GM18508 (cell line): ENCODE data around the gene BARHL1.

Source experiments
- ATAC-seq: cut with Tn5 transposase; IDR thresholded peaks from one replicate; pipeline ENCODE4 v1.9.1; 2021; ENCODE audit warnings: moderate number of reproducible peaks; ENCODE audit not compliant: insufficient read depth, unreplicated experiment

The BARHL1 gene

DNA sequence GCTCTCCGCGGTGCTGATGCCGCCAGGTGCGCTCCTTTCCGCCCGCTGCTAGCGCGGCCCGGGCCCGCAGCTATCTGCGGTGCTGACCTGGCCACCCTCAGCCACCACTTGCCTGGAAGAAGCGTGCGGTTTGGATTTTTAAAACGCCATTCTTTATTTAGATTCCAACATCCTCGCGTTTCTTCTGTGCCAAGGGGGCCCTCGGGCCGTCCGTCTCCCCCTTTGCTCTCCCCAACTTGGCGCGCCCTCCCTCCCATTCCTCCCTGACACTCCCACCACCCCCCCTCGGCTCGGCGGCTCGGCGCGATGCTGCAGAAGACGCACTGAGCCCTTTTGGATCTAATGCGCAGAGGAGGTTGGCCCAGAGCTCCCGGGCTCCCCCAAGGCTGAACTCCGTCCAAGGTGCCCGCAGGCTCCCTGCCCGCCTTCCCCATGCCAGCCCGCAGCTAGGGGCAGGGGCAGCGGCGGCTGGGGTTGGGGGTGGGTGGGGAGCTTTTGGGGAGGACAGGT lies at the start of gene BARHL1:
BARHL1 (plus strand) TSS at position 331 of the 510 bp plus-strand sequence. CDS start 192 bp downstream, outside the sequence.
- no peak for ATAC-seq

DNA sequence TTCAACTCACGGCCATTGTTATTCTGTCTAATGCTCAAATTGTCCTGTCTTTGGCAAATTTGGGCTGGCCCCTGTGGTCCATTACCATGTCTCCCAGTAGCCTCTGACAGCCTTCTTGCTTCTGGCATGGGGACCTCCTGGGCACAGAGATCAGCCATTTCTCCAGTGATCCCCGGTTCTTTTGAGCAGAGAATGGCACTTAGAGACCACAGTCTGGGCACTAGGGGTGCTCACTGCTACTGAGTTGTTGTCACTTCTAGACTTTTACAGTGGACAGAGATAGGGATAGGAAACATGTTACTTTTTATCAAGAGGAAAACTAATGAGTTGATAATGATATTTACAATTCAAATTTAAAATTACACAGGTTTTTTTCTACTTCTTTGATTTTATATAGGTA lies 47.6 kb upstream of the BARHL1 start:
- ATAC-seq: no peak

DNA sequence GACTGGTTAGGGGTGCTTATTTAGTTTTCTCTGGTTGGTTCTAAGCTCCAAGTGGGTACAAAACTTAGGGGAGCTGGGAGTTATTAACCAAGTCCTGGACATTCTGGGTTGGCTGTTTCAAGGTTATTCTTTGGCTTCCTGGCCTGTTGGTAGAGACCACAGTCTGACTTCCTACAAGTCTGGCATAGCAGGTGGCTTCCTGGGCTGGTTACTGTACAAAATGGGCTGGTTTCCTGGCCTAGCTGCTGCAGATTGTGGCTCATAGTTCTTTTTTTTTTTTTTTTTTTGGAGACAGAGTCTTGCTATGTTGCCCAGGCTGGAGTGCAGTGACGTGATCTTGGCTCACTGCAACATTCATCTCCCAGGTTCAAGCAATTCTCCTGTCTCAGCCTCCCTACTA lies 46.3 kb upstream of the BARHL1 start:
- no peak for ATAC-seq

DNA sequence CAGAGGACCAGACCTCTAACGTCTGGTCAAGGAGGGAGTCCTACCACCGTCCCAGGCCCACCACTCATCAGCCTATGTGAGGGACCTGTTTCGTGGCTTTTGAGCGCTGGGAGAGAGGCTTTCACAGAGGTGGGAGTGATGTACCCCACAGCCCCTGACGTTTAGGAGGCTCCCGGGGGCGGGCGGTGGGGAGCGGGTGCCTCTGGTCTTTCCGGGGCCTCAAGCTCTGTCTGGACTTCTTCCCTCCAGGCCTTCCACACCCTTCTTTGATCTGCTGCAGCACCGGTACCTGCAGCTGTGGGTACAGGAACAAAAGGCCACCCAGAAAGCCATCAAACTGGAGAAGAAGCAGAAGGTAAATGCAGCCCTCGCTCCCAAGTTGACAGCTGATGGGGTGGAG lies 45.1 kb upstream of the BARHL1 start:
- no peak for ATAC-seq

DNA sequence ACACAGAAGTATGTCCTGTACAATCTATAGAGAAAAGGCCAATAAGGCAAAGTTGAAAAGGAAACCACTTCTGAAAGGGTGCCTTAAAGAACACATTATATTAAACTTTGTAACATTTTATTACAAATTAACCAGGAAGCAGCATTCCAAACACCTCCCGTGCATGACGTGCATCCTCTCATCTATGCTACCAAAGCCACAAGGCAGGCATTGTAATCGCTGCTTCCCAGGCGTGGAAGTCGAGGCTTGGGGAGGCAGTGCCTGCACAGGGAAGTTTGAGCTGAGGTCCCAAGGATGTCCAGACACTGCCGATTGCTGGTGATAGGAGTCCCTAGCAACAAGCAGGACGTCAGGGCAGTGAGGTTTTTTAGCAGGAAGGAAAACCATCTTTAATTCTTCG lies 44.3 kb upstream of the BARHL1 start:
- no peak for ATAC-seq

DNA sequence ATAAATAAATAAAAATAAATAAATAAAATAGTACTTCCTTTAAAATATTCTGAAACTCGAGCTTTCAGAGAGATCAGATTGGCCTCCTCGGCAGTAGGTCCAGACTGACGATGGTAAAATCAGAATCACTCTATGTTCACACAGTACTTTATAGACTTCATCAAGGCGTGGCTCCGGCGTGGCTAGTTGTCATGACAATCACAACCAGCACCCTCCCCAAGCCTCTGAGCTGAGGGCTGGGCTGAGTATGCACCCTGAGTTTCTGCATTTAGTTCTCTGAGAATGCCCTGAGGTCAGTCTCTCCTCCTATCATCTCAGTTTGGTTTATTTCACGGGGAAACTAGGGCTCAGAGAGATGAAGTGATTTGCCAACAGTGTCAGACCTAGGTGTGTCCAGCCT lies 43.3 kb upstream of the BARHL1 start:
- no peak for ATAC-seq

DNA sequence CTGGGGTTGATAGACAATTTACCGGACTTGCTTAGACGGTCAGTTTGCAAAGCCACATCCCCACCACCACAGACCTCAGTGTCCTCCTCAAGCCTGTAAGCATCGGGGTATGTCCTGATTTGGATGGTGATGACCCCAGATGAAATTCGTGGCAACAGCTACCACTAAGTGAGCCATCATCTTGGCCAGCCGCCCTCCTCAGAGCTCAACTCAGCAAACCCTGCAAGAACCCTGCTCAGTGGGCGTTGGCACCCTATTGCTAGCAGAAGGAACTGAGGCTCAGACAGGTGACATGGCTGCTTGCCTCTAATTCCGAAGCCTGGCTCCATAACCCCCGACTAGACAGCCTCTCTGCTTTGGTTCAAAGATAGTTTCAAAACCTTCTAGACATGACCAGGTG lies 41.4 kb upstream of the BARHL1 start:
- ATAC-seq: no peak

DNA sequence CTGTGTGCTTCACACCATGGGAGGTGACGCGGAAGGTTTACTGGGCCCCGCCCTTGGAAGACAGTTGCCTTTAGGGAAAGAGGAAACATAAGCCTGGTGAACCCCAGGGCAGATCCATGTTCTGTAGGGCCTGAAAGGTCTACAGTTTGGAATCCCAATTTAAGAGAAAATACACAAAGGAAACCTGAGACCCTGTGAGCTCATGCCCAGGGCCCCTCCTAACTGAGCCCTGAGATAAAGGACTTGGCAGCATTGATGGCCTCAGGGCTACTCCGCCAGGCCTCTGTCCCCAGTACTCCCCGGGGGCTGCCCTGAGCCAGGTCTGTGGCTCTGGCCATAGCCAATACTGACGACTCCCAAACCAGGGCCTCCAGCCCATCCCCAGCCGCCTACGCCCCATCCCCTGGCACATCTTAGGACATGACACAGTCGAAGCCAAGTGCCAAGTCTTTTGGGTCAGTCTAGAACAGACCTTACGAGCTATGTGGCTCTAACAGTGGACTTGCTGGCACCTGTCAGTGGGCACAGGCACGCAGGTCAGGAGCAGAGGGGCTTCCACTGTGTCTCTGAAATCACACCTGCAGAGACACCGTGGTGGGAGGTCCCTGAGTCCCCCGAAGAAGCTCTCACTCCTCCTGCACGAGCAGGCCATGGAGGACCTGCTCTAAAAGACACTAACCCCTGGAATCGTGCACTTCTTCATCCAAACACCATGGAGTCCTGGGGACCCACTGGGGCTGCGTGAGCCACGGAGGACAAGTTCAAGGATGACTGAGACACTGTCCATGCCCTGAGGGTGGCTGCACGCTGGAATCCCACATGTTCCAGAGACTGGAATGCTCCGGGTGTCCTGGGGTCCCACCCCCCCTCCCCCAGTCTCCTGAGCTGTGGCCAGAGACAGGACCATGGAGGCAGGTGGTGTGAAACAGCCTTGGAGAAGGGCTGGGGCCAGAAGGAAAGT lies 40.3 kb upstream of the BARHL1 start:
- no peak for ATAC-seq

DNA sequence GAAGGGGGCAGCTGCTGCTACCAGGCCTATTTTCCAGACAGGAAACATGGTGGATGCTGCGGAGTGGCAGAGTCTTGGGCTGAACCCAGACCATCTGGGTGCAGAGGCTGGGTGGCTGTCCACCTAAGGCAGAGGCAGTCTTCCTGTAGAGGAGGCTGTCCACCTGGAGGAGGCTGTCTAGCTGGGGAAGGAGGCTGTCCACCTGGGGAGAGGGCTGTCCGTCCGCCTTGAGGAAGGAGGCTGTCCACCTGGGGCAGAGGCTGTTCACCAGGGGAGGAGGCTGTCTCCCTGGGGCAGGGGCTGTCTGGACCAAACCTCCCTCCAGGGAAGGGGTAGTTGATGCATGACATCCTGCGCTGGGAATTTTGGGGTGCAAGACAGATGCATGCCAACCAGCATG lies 39.2 kb upstream of the BARHL1 start:
- ATAC-seq: no peak

DNA sequence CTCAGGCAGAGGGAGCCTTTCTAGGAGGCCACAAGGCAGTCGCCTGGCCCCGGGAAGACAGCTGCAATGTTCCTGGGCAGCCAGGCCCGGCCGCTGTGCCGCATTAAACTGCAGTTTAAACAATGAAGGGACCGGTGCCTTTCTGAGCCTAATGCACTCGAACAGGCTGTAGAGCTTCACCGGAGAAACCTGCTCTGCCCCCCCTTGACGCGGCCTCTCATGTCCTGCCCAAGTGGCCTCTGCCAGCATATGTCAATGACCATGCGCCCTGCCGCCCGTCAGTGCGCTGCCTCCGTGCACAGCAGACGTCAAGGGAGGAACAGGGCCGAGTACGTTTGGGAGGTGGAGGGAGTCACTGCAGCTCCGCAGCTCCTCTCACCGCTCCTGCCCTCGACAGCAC lies 38.4 kb upstream of the BARHL1 start:
- ATAC-seq: no peak

DNA sequence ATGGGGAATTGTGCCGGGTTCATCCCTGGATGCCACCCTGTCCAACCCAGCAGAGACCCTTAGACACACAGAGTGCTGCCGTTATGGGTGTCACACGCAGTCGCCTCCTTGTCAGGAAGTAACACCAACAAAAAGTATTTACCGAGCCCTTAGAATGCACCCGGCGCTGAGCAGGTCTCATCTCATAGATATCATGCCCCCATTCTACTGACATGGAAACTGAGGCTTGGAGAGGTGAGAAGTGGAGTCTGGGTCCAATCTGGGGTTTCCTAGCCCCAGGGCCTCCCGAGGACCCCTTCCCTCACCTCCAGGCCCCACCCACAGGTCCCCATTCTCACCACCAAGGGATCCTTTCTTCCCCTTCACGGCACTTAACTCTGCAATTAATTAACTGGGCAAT lies 36.8 kb upstream of the BARHL1 start:
- no peak for ATAC-seq

DNA sequence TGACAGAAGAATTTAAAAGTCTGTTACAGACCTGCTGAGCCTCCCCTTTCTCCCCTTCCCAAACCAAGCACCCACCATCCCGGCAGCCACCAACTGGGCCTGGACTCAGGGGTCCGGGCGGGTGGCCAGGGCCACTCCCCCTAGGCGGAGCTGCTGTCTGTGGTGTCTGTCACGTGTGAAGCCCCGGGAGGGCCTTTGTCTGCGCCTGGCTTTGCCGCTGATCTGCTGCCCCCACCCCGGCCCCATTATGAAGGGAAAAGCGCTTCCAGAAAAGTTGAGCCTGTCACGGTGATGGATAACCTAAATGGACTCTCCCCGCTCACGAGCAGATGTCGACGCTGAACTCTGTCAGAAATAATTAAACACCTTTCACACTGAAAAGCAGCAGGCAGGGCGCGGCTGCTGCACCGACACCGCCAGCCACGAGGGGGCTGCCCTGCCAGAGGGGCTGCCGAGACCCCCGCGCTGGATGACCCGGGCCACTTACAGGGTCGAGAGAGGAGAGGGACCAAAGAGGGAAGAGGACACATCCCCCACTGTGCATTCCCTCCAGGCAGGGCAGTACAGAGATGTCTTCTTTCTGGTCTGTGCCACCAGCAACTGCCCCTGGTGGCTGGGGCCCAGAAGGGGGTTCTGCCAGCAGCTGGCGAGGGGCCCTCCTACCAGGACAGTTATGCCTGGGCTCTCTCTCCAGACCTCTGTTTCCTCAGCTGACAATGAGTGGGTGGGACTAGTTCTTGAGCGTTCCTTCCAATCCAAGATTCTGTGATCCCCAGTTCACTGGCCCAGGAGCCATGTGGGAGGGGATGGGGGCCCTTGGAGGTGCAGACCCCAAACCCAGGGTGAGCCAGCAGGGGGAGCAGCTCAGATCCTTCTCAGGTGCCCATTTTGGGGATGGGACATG lies 36.0 kb upstream of the BARHL1 start:
- ATAC-seq: no peak

DNA sequence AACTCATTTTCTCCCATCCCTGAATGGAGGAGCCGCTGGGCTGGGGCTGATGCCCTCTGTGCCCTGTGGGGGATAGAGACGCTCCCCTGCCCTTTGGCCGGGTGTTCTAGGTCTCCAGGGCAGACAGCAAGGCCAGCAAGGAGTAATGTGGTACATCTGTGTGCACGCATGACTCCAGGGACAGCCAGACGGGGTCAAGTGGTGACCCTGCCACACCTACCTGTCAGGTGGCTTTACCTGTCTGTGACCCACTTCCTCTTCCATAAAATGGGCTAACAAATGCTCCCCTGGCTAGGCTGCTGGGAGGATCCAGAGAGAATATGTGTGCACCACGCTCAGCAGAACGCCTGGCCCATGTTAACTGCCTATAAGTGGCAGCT lies 35.4 kb upstream of the BARHL1 start:
- ATAC-seq: no peak

DNA sequence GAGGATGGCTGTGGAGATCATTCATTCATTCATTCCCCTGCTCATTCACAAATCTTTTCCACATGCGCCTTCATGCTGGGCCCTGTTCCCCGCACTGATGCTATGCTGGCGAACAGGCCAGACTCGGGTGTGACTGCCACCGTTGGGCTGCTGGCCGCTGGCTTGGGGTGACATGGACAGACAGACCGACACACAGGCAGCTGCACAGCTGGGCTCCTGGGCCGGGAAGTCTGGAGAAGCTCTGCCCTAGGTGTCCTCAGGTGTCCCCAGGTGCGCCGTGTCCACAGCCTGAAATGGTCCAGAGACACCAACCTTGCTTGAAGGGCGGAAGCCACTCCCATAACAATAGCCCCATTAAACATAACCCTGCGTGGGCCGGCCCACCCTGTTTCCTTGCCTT lies 35.0 kb upstream of the BARHL1 start:
- no peak for ATAC-seq

DNA sequence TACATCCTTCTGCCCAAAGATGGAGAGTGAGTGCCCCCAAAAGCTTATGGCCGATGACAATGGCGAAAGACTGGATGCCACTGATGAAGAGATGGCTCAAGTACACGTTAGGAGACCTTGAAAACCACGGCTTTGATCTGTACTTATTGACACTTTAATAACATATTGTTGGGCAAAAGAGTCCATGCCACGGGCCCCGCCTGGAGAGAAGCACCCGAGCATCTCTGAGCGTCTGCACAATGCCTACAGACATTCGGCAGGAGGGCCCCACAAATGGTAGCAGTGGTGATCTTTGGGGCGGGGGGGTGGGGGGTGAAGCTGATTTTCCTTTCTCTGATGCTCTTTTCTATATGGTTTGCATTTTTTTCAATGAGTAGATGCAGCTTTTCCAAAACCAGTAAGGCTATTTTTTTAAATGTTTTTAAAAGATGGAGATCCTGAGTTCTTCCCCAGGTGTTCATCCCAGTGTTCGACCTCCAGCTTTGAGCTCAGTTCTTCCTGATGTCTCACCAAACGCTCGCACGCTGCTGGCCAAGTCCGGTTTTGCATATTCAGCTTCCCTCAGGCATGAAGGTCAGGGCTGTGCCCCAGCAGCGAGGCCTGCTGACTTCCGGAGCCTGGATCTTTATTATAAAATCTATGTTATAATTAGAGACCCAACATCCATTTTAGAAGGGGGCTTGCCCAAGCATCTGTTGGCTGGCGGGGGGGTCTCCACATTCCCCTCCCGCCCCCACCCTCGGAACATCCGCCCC lies 34.3 kb upstream of the BARHL1 start:
- ATAC-seq: no peak

DNA sequence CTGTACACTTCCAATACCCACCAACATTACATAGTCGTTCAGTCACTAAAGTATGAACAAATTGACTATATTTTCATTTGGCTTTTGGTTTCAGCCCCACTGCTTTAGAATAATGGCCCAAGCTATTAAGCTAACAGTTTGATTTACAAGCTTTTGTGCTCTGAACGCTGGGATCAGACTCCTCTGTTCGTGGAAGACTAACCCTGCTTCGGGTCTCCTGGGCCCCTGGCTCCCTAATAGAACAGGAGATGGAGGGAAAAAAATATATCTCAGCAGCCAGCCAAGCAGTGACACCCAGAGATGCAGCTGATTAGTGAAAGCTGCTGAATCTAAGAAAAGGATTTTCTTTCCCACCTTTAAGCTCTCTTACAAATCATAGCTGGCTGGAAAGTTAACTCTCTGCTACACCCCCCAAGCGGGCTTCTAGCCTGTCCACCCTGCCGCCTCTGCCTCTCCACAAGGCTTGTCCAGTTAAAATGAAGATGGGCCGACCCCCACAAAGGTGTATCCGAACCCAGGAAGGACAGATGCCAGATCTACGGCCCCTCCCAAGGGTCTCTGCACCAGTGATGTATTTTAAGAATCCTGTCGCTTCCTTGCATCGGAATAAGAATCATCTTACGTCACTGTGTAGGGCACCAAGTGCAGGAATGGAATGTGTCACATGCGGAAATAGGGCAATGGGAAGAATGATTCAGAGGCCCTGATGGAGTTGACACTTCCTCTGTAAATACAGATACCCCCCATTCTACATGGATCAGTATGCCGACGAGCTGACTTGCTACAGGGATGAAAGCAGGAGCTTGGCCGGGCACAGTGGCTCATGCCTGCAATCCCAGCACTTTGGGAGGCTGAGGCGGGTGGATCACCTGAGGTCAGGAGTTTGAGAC lies 33.4 kb upstream of the BARHL1 start:
- ATAC-seq: no peak

DNA sequence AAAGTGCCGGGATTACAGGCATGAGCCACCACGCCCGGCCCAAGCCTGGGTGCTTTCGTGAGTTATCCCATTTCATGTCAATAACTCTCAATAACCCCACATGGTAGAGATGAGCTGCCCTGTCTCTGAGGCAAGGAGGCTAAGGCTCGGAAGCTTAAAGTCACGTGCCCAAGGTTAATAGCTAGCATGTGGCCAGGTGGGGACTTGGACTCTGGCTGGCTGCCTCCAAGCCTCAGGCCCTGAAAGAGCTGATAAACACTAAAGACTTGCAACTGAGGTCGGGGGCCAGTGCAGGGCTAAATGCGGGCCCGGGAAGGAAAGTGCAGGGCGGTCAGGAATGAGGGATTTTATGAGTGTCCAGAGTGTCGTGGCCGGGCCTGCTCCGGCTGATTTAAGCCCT lies 30.9 kb upstream of the BARHL1 start:
- no peak for ATAC-seq

DNA sequence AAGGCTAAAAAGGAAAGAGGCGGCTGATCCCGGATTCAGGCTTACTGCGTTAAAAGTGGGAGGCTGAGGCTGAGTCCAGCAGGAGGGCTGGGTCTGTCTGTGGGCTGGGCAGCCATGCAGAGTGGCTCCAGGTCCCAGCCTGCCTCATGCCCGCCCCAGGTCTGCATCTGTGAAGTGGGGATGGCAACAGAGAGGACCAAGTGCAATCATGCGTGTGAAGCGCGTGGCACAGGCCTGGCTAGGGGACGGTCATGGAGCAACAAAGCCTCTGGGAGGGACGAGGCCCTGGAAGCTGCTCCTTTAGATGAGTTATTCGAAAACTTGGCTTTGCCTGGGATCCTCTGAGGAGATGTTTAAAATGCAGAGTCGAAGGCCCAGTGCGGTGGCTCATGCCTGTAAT lies 30.4 kb upstream of the BARHL1 start:
- ATAC-seq: no peak

DNA sequence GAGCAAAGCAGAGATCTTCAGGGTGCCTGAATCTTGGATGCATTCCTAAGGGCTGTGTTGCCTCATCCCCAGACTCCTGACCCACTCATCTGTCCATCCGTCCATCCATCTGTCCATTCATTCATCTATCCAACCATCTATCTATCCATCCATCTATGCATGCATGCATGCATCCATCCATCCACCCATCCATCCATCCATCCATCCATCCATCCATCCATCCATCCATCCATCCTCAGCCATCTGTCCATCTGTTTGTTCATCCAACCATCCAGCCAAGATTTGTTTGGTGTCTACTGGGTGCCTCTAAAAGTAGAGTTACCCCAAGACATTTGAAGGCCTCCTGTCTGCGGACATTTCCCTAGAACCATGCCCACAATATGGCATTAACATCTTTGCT lies 27.7 kb upstream of the BARHL1 start:
- no peak for ATAC-seq
